HCT116 (cell line): Measurements from ENCODE around the gene RGS6. TPM values are rescaled to one million over a fixed set of nuclear protein-coding genes. Genes with fewer than 3 reads are reported as not detected.

Experiments
- ATAC-seq: fragments of 200-7000 bp; cut with Tn5 transposase; 2 replicates; pipeline ENCODE4 v1.9.1; 2020; ENCODE audit warnings: mild to moderate bottlenecking, moderate library complexity
- BruUV-seq: library from RNA; stranded (reverse); fragments of 400-500 nt; replicated peaks from 2 replicates; lab custom pipeline; 2021; lab: Mats Ljungman, UMichigan
- CTCF ChIA-PET: fragments of 300-600 bp; sonication (Branson Sonifier 250); formaldehyde crosslinking; loops from one replicate; lab custom pipeline; 2021; ENCODE audit warnings: antibody characterized with exemption; lab: Charles Lee
- POLR2A ChIA-PET: fragments of 300-600, 350-600 bp; sonication (Branson Sonifier 250); formaldehyde crosslinking; loops from one replicate; lab custom pipeline; 2021; ENCODE audit warnings: antibody characterized with exemption; lab: Charles Lee
- RAD21 ChIA-PET, 2 experiments: fragments of 300-600 bp; sonication (Branson Sonifier 250); formaldehyde crosslinking; loops; one replicate each; lab custom pipeline; 2023; ENCODE audit warnings: low total read pairs in 2 of 2; ENCODE audit not compliant: uncharacterized antibody in 2 of 2, unreplicated experiment in 2 of 2, low non-redundant PET in 1 of 2; lab: Charles Lee
- DNase-seq: peaks from one replicate; pipeline ENCODE4 v3.0.0-alpha.2; 2010; ENCODE audit warnings: low read depth, low spot score
- H2AFZ ChIP-seq: fragments of 200-600 bp; shearing (Covaris generic), sonication (generic); 2 replicates; pipeline ENCODE4 v1.6.1; 2017; ENCODE audit warnings: low read depth, mixed run types, mixed read lengths, antibody characterized with exemption, low read length; ENCODE audit not compliant: poor library complexity, severe bottlenecking
- H3K27ac ChIP-seq: 2 replicates; pipeline ENCODE4 v1.5.1; 2012; ENCODE audit warnings: low read depth, low read length
- H3K27me3 ChIP-seq: fragments of 200-600 bp; sonication (generic); 2 replicates; pipeline ENCODE4 v1.6.1; 2016; ENCODE audit warnings: mixed run types, low read length, mixed read lengths; ENCODE audit not compliant: insufficient read depth
- H3K36me3 ChIP-seq, 2 experiments: fragments of 200-500 bp in 1 of 2; fragments of 200-600 bp in 1 of 2; sonication (Bioruptor generic) in 1 of 2; sonication (generic) in 1 of 2; 2 replicates each; pipeline versions ENCODE4 v1.5.1 to v1.6.1; 2014 to 2016; ENCODE audit warnings: low read length in 2 of 2, inconsistent platforms in 1 of 2, mixed read lengths in 1 of 2, mixed run types in 1 of 2; ENCODE audit not compliant: insufficient read depth in 2 of 2, control insufficient read depth in 1 of 2
- H3K4me1 ChIP-seq, 2 experiments: fragments of 200-600 bp in 1 of 2; sonication (generic) in 1 of 2; 2 replicates each; pipeline versions ENCODE4 v1.5.1 to v1.6.1; 2012 to 2017; ENCODE audit warnings: low read length in 2 of 2, inconsistent platforms in 1 of 2, mild to moderate bottlenecking in 1 of 2, mixed read lengths in 1 of 2, mixed run types in 1 of 2, moderate library complexity in 1 of 2; ENCODE audit not compliant: insufficient read depth in 2 of 2, control insufficient read depth in 1 of 2
- H3K4me2 ChIP-seq: fragments of 200-600 bp; sonication (generic); 2 replicates; pipeline ENCODE4 v1.6.1; 2017; ENCODE audit warnings: mixed run types, low read length, mixed read lengths
- H3K4me3 ChIP-seq, 2 experiments: fragments of 200-600 bp in 1 of 2; sonication (generic) in 1 of 2; replicated peaks in 1 of 2; 2 replicates each; pipeline ENCODE4 v1.5.1; 2011 to 2016; ENCODE audit warnings: low read length in 2 of 2, control low read depth in 1 of 2, low read depth in 1 of 2, mild to moderate bottlenecking in 1 of 2, mixed read lengths in 1 of 2, mixed run types in 1 of 2
- H3K79me2 ChIP-seq: fragments of 200-600 bp; sonication (generic); 2 replicates; pipeline ENCODE4 v1.6.1; 2017; ENCODE audit warnings: mild to moderate bottlenecking, mixed run types, low read length, moderate library complexity, mixed read lengths; ENCODE audit not compliant: insufficient read depth
- H3K9ac ChIP-seq: fragments of 200-600 bp; sonication (generic); 2 replicates; pipeline ENCODE4 v1.6.1; 2016; ENCODE audit warnings: low read length, mixed read lengths
- H3K9me2 ChIP-seq: fragments of 200-600 bp; sonication (generic), shearing (Covaris generic); 2 replicates; pipeline ENCODE4 v1.6.1; 2017; ENCODE audit warnings: mixed run types, mild to moderate bottlenecking, moderate library complexity; ENCODE audit not compliant: insufficient read depth
- H3K9me3 ChIP-seq, 2 experiments: fragments of 200-500 bp in 1 of 2; fragments of 200-600 bp in 1 of 2; sonication (Bioruptor generic) in 1 of 2; sonication (generic) in 1 of 2; 2 replicates each; pipeline ENCODE4 v1.6.1; 2014 to 2017; ENCODE audit warnings: low read length in 2 of 2, mixed read lengths in 2 of 2, inconsistent platforms in 1 of 2, low read depth in 1 of 2, mild to moderate bottlenecking in 1 of 2, mixed run types in 1 of 2, moderate library complexity in 1 of 2; ENCODE audit not compliant: control insufficient read depth in 1 of 2, insufficient read depth in 1 of 2
- H4K20me1 ChIP-seq: fragments of 200-600 bp; sonication (generic), shearing (Covaris generic); 2 replicates; pipeline ENCODE4 v1.6.1; 2017; ENCODE audit warnings: mixed run types, mild to moderate bottlenecking, moderate library complexity; ENCODE audit not compliant: insufficient read depth
- ATF3 ChIP-seq: IDR thresholded peaks from 2 replicates; pipeline ENCODE4 v1.6.1; 2012
- CBX3 ChIP-seq: IDR thresholded peaks from 2 replicates; pipeline ENCODE4 v1.6.1; 2012; ENCODE audit warnings: low read depth
- CEBPB ChIP-seq: IDR thresholded peaks from 2 replicates; pipeline ENCODE4 v1.6.1; 2012; ENCODE audit warnings: low read depth
- CTCF ChIP-seq, 3 experiments: fragments of 200-600 bp in 1 of 3; sonication (generic) in 1 of 3; IDR thresholded peaks in 2 of 3; conservative IDR thresholded peaks in 1 of 3; 2 replicates each; pipeline ENCODE4 v1.5.1; 2012 to 2017; ENCODE audit warnings: low read depth in 2 of 3, low read length in 2 of 3, antibody characterized with exemption in 1 of 3, borderline replicate concordance in 1 of 3, control low read depth in 1 of 3, mild to moderate bottlenecking in 1 of 3, mixed read lengths in 1 of 3, mixed run types in 1 of 3, moderate library complexity in 1 of 3; ENCODE audit not compliant: insufficient read depth in 1 of 3
- EGR1 ChIP-seq: IDR thresholded peaks from 2 replicates; pipeline ENCODE4 v1.6.1; 2012; ENCODE audit warnings: low read depth
- ELF1 ChIP-seq: IDR thresholded peaks from 2 replicates; pipeline ENCODE4 v1.6.1; 2012; ENCODE audit warnings: low read depth, borderline replicate concordance
- EZH2 ChIP-seq: fragments of 200-600 bp; sonication (generic); IDR thresholded peaks from 2 replicates; pipeline ENCODE4 v1.6.1; 2017; ENCODE audit warnings: antibody characterized with exemption, mixed run types
- EZH2phosphoT487 ChIP-seq: fragments of 200-600 bp; IDR thresholded peaks from 2 replicates; pipeline ENCODE4 v1.6.1; 2018; ENCODE audit warnings: antibody characterized with exemption, borderline replicate concordance
- FOSL1 ChIP-seq: IDR thresholded peaks from 2 replicates; pipeline ENCODE4 v1.6.1; 2012; ENCODE audit warnings: low read depth
- JUND ChIP-seq: IDR thresholded peaks from 2 replicates; pipeline ENCODE4 v1.6.1; 2012
- MAX ChIP-seq: IDR thresholded peaks from 2 replicates; pipeline ENCODE4 v1.6.1; 2012
- POLR2AphosphoS5 ChIP-seq: IDR thresholded peaks from 2 replicates; pipeline ENCODE4 v1.6.1; 2011; ENCODE audit warnings: mild to moderate bottlenecking, low read depth, low read length, moderate library complexity
- RAD21 ChIP-seq: IDR thresholded peaks from 2 replicates; pipeline ENCODE4 v1.6.1; 2012; ENCODE audit warnings: low read depth, mild to moderate bottlenecking
- REST ChIP-seq: IDR thresholded peaks from 2 replicates; pipeline ENCODE4 v1.6.1; 2012; ENCODE audit warnings: low read depth
- SIN3A ChIP-seq: IDR thresholded peaks from 2 replicates; pipeline ENCODE4 v1.6.1; 2012; ENCODE audit warnings: low read depth
- SP1 ChIP-seq: IDR thresholded peaks from 2 replicates; pipeline ENCODE4 v1.6.1; 2012; ENCODE audit warnings: low read depth
- SRF ChIP-seq: IDR thresholded peaks from 2 replicates; pipeline ENCODE4 v1.6.1; 2012; ENCODE audit warnings: low read depth
- YY1 ChIP-seq: IDR thresholded peaks from 2 replicates; pipeline ENCODE4 v1.6.1; 2011; ENCODE audit warnings: low read length, low read depth, moderate library complexity, mild to moderate bottlenecking; ENCODE audit not compliant: insufficient replicate concordance; ENCODE audit errors: extremely low read depth
- ZNF274 ChIP-seq: fragments of 200-500 bp; sonication (Bioruptor generic); IDR thresholded peaks from 2 replicates; pipeline ENCODE4 v1.6.1; 2014; ENCODE audit warnings: mild to moderate bottlenecking, low read depth, low read length, inconsistent platforms
- intact Hi-C: fragments of 100-400 bp; cut with micrococcal nuclease; formaldehyde crosslinking; loops from 2 replicates; pipeline ENCODE4 v1.10.0; 2022
- total RNA-seq: library from RNA; stranded (reverse); gene quantifications from one replicate; pipeline ENCODE4 v1.2.1, GENCODE V29; 2021; ENCODE audit not compliant: unreplicated experiment

Gene RGS6
- total RNA-seq, 1 experiment from 2014 or later: 4.7 TPM

- H3K4me3 ChIP-seq: no peak overlapping the region
- H3K36me3 ChIP-seq: no peaks in the 10 kb centered on the region
- ChIA-PET POLR2A (no interaction called here), RAD21 (no interaction called here), CTCF (no interaction called here)
- no peak overlapping the region for H2AFZ ChIP-seq
- no TSS peak for BruUV-seq
- H3K79me2 ChIP-seq: no peaks in the 10 kb centered on the region
- DNase-seq (no peak), ATAC-seq (no peak)
- H3K4me2 ChIP-seq: no peak overlapping the region
- H3K9me2 ChIP-seq: no peaks in the 10 kb centered on the region
- H4K20me1 ChIP-seq: no peaks in the 10 kb centered on the region
- H3K9ac ChIP-seq: no peak overlapping the region
- TF ChIP-seq SP1 (no peak), EGR1 (no peak), ZNF274 (no peak), JUND (no peak), FOSL1 (no peak), CTCF (IDR thresholded peaks at IDR 0.05 in 2 of 3, conservative IDR thresholded peaks at IDR 0.05 in 1 of 3; ENCODE audit: borderline replicate concordance in 1 of 3, insufficient read depth in 1 of 3, low read depth in 2 of 3, low read length in 2 of 3) (no peak), POLR2AphosphoS5 (no peak), CEBPB (no peak), RAD21 (no peak), EZH2 (no peak), MAX (no peak), SRF (no peak), REST (no peak), EZH2phosphoT487 (no peak), SIN3A (no peak), YY1 (no peak), ATF3 (no peak), ELF1 (no peak), CBX3 (no peak)
- H3K4me1 ChIP-seq: no peaks in the 10 kb centered on the region
- H3K27me3 ChIP-seq: no peaks in the 10 kb centered on the region
- intact Hi-C loops: no loop called here
- H3K27ac ChIP-seq: no peak overlapping the region
- H3K9me3 ChIP-seq: no peaks in the 10 kb centered on the region
These were observed 29.7 kb downstream of the RGS6 start for GRCh38 chr14:71961972-71962371.
